ENCODE results near the gene CHAC2.

DNA sequence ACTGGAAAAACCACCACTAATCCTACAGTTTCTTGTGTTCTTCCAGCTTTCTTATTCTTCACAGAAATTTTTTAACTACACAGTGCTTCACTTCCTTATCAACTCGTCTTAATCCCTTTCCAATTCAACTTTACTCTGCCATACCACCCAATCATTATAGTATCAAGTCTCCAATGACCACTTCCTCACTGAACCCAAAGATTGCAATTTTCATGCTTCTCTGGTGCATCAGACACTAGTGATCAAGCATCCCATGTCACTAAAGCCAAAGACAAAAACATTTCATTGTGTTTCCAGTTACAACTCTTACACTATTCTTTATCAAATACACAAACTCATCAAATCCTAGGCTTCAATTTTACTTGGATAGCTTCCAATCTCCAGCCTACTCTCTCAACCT lies 9.5 kb downstream of the CHAC2 start:
- TF ChIP-seq POLR2A (IDR thresholded peaks at IDR 0.05) = no peak
- TF ChIP-seq, protein P1, sequence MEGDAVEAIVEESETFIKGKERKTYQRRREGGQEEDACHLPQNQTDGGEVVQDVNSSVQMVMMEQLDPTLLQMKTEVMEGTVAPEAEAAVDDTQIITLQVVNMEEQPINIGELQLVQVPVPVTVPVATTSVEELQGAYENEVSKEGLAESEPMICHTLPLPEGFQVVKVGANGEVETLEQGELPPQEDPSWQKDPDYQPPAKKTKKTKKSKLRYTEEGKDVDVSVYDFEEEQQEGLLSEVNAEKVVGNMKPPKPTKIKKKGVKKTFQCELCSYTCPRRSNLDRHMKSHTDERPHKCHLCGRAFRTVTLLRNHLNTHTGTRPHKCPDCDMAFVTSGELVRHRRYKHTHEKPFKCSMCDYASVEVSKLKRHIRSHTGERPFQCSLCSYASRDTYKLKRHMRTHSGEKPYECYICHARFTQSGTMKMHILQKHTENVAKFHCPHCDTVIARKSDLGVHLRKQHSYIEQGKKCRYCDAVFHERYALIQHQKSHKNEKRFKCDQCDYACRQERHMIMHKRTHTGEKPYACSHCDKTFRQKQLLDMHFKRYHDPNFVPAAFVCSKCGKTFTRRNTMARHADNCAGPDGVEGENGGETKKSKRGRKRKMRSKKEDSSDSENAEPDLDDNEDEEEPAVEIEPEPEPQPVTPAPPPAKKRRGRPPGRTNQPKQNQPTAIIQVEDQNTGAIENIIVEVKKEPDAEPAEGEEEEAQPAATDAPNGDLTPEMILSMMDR (IDR thresholded peaks at IDR 0.05) = no peak
